ENCODE measurements around the gene THUMPD2.

- TF ChIP-seq, protein P1, sequence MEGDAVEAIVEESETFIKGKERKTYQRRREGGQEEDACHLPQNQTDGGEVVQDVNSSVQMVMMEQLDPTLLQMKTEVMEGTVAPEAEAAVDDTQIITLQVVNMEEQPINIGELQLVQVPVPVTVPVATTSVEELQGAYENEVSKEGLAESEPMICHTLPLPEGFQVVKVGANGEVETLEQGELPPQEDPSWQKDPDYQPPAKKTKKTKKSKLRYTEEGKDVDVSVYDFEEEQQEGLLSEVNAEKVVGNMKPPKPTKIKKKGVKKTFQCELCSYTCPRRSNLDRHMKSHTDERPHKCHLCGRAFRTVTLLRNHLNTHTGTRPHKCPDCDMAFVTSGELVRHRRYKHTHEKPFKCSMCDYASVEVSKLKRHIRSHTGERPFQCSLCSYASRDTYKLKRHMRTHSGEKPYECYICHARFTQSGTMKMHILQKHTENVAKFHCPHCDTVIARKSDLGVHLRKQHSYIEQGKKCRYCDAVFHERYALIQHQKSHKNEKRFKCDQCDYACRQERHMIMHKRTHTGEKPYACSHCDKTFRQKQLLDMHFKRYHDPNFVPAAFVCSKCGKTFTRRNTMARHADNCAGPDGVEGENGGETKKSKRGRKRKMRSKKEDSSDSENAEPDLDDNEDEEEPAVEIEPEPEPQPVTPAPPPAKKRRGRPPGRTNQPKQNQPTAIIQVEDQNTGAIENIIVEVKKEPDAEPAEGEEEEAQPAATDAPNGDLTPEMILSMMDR (IDR thresholded peaks at IDR 0.05): peak in 3 of 4 experiments; percentile 25 to 38 (median 26)
- TF ChIP-seq EP300 (IDR thresholded peaks at IDR 0.05) (no peak), POLR2A (IDR thresholded peaks at IDR 0.05) (no peak)
Observed at GRCh38 chr2:39696838-39697237, 82.2 kb downstream of the THUMPD2 start.

Measured in sigmoid colon (tissue), 4 donors.